Stimulated activated CD8-positive, alpha-beta memory T cell treated with anti-CD3 and anti-CD28 coated beads, Interleukin-7, amount 100 ng/mL, for 1 hour (primary cell): ENCODE measurements around the gene EFL1.

Experiments used
- DNase-seq, 2 donors: peaks; one replicate each; pipeline ENCODE4 v3.0.0-alpha.2; 2020; ENCODE audit warnings: low read depth in 2 of 2

Gene EFL1

DNA sequence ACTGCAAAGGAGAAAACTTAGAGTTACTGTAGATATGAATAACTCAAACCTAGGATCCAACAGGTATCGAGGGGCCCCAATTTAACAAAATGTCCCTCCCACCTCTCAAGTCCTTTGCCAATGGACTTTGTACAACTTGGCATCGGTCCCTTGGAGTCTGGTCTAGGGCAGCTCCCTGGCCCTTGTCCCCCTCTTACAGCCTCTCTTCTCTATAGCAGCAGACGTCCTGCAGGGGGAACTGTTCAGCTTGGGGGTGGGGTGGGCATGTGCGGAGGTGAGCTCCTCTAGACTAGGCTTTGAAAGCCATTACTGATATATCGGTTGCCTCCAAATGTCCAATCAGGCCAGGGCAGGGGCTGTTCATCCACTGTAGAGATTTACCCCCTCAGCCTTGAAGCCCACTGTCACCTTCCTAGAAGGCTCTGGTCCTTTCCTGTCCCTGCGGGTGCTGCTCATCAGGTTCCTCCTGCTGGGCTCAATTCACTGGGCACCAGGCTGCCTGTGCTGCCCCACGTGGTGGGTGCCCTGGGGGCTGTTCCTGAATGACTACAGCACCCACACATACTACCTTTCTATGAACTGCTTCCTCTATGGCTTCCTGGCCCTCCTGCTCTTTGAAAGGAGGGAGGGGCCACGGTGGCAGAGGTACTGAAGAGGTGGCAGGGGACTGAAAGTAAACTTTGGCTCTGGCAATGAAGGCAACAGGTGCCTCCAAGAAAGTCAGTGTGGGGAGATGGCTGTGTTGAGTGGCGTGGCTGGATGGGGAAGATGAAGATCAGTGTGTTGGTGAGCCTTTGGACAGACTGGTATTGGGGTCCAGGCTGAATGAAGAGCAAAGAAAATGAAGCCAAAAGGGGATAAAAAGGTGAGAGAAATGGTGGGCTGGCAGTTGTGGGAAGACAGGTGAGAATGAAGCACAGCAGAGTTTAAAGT is 137.9 kb downstream of the EFL1 start:
- DNase-seq = no peak

DNA sequence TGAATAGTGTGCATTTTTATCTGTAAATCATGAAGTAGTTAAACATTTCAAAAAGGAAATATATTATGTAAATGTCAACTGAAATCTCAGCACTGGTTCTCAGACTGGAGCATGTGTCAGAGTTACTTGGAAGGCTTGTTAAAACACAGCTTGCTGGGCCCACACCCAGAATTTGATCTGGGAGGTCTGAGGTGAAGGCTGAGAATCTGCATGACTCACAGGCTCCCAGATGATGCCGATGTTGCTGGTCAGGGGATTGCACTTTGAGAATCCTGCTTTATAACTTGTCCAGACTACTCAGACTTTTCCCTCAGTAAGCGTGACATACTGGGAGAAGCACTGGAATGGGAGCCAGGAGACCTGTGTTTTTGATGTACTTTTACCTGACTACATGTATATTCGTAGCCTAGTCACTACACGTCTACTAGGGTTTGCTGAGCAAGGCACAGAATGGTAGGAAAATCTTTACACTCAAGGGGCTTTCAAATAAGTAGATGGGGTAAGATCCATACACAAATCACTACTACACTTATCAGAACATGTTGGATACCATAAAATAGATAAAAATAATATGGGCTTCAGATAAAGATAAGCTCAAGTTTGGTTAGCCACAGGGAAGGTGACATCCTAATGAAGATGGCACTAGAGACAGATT is 139.7 kb downstream of the EFL1 start:
- DNase-seq = no peak

DNA sequence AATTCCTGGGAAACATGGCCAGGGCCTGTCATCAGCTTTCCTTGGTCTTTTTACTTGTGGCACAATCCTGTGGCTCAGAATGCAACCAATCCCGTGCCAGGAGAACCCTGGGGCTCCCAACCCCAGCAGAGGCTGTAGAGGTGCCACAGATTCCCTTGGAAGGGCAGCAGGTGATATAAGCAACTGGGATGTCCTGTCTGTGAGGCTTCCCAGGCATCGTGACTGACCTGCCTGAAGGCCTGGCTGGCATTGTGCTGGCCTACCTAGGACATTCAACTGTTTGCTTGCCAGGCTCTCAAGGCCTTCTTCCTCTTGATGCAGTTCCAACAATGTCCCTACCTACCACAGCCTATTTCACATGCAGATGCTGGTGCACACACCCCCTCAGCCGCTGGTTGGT is 144.5 kb downstream of the EFL1 start:
- DNase-seq = no peak

DNA sequence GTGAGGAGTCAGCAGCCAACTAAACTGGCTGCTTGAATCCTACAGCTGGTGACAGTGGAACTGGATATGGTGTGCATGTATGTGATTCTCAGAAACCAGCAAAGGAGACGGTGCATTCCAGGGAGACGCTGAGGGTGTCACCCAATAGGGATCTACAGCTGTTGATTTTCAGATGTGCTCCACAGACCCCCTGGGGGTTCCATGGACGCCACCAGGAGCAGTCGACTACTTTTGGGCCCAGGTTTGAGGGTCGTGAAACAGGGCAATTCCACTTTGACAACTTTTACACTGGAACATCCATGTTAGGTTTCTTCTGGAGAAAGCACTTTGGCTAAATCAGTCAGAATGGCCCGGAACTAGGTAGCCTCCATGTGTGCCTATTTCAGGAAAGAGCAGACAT is 145.2 kb downstream of the EFL1 start:
- no peak for DNase-seq

DNA sequence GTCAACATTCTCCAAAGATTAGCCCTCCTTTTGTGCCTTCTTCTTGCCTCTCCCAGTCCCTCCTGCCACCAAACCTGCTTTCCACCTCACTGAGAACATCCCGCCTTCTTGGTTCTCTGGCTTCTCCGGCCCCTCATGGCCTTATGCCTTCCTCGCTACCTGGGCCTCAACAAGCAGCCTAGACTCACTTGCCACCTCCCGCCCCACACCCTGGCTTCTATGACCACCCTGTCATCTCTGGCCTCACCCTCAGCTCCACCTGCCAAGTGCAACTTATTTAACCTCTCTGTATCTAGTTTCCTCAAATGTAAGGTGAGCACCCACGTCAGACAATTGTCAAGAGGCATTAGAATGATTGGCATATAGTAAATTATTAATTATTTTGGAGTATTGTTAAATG is 147.9 kb downstream of the EFL1 start:
- no peak for DNase-seq

DNA sequence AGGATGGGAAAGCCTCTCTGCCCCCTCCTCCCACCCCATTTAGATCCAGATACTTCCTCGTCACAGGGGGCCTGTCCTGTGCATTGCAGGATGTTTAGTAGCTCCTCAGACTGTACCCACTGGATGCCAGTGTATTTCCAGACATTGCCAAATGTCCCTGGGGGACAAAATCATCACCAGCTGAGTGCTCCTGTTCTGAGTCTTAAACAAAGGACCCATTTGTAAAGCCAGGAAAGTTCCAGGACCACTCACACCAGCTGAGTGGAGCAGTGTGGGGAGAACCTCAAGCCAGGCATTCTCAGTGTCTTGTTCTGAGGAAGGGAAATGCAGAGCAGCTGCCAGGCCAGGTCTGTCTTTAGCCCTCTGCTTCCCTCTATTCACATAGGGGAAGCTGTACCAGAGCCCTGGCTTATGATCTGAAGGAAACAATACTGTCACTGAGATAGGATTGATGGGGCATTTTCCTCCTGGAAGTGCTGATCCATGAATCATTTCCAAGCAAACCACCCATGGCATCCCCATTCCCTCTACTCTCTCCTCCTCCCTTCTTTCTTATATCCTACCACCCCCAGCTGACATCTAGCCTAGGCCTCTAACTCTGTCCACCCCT is 149.3 kb downstream of the EFL1 start:
- DNase-seq = no peak

DNA sequence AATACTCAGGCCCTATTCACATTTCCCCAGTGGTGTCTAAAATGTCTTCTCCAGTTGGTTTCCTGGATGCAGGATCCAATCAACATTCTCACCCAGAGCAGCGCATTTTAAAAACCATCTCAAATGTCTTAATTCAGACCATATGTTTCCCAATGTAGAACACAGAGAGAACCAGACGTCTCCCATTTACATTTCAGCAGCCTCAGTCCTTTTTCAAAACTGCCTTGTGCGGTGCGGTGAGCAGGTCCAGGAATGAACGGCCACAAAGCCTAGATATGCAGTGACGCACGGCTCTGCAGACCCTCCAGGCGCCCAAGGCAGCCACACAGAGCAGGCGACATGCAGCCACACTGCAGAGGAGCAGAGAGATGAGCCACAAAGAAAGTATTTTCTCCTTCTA is 150.6 kb downstream of the EFL1 start:
- no peak for DNase-seq

DNA sequence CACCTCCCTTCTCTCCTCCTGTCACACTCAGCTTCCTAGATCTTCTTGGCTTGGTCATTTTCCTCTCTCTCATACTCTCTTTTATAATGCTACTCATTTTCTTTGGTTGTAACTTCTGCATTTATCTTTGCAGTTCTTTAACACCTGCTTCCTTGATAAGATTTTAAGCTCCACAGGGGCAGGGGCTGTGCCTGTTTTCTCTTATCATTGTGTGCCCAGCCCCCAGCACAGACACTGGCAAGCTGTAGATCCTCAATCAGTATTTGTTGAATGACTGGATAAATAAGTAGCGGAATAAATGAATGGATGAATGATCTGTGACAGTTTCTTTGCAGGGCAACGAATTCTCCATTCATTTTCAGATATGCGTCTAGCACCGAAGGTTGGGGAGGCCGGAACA is 152.4 kb downstream of the EFL1 start:
- DNase-seq = no peak

DNA sequence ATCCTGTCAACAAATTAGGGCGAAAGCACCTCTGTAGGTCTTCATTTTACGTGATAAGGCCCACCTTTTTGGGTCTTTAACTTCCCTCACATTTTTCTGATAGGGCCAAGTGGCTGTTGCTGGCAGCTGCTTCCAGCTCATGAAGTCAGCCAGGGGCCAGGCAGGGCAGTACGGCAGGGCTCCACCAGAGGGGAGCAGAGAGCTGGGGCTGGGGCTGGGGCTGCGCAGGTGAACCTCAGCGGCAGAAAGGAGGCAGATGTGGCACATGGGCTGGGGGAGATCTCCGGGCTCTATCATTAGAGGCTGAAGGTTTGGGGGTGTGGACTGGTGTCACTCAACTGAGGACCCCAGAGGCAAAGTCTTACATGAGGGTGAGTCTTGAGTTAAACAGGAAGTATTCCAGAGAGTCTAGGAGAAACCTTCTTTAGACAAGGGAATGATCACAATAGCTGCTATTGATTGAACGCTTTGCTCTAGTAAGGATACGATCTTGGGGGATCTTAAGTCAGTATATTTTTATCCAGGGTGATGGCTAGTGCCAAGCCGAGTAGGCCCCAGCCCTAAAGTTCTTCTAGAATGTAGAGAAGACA is 153.9 kb downstream of the EFL1 start:
- peak; percentile 23 to 52 for DNase-seq

DNA sequence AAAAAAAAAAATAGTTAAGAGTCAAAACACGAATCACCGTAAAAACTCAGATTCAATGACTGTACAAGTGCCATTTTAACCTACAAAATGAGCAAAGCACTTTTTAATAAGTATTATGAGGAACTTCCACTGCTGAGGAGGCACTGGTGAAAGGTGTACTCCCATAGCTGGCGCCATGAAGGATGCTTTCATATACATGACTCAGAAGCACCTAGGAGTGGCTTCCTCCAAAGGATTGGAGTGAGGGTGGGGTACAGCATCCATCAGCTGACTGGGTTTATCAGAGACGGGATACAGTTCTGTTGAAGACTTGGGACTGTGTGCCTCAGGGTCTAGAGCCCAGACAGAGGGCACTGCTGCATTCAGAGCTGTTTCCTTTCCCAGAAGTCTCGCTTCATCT is 155.9 kb downstream of the EFL1 start:
- no peak for DNase-seq

DNA sequence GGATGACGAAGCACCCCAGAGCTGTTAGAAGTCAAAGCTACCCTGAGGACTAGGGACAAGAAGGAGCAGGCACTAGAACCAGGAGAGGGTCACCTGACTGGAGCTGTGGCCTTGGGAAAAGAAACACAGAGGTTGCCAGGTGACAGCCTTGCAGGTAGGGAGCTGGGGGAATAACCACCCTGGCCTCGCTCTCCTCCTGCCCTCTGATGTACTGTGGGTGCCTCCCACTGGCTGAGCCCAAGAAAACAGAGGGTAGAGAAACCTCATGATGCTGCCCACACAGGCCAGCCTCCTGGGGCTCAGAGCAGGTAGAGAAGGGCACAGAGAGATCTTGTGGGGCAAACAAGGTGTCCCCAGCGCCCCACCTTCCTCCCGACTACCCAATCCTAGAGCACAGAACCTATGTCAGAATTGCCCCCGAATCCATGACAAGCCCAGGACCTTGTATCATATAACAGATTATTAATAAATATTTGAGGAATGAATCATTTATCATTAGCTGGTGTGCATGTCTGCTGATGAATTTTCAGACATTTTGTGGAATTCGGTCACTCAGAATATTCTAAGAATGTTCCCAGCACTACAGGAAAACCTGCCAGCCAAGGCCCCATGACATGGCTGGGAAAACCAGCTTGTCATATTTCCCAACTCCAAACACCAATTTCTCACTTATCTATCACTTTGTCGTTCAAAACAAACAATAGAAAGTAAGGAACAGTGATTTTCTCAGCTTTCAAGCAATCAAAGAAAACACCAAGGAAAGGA is 156.9 kb downstream of the EFL1 start:
- DNase-seq = no peak

DNA sequence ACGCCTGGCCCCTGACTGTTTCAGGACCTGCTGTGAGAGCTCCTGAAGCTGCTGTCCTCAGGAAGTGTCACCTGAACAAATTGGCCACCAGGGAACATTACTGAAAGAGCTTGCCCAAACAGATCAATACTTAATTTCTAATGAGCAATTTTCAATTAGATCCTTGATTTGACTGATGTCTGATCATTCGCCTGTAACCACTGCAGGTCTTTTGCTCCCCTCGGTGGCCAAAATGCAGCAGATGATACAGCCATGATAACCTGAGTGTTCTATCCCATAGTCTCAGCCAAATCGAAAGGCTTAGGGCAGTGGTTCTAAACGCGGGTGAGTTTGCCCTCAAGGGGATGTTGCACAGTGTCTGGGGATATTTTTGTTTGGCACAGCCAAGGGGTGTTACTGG is 159.1 kb downstream of the EFL1 start:
- DNase-seq = no peak

DNA sequence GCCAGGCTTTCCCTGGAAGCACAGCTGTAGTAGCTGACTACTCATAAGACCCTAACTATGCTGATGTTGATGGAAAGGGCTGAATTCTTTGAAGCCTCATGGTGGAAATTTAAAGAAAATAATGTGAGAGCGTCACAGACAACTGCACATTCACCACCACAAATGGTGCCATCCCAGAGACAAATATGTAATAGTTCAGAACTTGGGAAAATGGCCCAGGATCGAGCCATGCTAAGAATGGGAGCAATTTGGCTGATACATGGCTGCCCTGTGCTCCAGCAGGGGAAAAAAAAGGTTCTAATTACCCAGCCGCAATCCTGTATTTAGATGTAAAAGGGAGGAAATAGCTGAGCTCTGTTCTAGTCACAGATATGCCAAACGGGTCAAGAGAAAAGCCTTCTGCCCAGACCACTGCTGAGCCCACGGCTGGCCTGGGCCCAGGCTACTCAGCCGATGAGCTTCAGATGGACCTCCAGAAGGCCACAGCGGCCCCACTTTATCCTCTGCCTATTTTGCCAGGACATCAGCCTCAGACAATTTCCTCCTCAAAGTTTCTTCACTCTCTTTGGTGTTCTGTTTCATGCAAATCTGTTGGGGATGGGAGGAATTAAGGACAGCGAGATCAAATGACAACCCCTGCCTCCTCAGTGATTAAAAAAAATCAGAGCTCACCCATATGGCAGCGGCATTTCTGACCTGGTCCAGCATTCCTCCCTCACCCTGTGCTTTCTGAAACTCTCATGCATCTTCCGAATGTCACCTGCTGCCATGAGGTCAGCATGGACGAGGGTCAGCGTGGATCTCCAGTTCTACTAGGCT is 162.2 kb downstream of the EFL1 start:
- no peak for DNase-seq

DNA sequence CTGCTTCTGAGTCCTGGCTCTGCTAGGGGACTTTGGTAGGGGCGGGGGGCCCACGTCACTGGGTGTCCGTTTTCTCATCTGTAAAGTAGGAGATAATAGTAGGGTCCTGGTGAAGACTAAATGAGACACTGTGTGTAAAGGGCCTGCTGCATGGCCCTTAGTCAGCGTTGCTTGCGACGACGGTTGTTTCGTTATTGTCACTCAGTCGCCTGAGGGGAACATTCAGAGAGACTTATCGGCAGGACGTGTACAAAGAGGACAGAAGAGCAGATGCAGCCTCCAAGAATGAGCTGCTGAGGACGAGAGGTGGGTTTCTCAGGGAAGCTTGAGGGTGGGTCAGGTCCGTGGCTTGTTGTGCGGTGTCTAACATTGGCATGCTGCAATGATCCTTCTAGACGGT is 163.9 kb downstream of the EFL1 start:
- DNase-seq = no peak

DNA sequence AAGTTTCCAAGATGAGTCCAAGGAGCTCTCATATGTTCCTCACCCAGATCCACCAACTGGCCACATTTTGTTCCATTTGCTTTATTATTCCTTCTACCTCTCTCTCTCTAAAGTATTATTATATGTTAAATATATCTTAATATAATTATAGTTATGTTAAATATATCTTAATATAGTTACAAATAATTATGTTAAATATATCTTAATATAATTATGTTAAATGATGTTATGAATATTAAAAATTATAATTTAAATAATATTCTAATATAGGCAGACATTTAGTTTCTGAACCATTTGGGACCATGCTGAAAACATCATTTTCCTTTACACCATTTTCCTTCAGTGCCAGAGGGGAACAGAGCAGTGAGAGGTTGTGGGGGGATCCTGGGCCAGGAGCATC is 166.7 kb downstream of the EFL1 start:
- no peak for DNase-seq

DNA sequence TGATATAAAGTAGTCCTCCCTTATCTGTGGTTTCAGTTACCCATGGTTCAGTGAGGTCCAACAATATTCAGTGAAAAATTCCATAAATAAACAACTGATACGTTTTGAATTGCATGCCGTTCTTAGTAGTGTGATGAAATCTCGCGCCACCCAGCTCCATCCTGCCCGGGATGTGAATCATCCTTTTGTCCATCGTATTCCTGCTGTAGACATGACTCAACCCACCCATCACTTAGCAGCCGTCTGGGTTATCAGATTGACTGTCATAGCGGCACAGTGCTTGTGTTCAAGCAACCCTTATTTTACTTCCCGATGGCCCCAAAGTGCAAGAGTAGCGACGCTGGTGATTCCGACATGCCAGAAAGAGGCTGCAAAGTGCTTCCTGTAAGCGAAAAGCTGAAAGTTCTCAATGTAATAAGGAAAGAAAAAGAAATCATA is 168.7 kb downstream of the EFL1 start:
- DNase-seq = no peak

DNA sequence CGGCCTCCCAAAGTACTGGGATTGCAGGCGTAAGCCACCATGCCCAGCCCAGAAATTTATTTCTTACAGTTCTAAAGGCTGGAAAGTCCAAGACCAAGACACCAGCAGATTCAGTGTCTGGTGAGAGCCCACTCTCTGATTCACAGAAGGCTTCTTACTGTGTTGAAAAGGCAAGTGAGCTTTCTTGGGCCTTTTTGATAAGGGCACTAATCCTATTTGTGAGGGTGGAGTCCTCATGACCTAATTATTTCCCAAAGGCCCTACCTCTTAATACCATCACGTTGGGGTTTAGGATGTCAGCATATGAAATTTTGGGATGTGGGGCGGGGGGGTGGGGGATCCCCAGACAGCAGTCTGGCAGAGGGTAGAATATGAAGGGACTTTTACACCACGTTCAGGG is 169.2 kb downstream of the EFL1 start:
- DNase-seq = no peak

DNA sequence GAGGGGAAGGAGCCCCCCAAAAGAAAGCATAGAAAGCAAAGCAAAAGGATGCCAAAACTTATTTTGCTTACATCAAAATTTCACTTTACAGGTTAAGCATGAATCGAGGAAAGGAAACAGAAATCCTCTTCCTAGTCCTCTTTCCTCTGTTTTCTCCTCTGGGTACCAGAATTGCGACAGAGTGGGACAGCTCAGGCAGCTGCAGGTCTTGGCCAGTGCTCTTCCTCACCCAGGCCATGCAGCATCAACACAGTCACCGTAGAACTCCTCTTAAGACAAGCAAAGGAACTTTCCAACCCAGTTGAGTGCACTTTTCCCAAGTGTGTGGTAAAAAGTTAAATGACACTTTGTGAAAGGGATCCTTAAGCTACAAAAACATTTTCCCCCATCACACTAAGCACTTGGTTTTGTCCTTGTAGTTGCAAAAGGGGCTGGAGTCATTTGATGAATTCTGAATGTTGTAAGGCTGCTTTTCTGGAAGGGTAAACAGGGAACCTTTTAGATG is 170.8 kb downstream of the EFL1 start:
- no peak for DNase-seq

DNA sequence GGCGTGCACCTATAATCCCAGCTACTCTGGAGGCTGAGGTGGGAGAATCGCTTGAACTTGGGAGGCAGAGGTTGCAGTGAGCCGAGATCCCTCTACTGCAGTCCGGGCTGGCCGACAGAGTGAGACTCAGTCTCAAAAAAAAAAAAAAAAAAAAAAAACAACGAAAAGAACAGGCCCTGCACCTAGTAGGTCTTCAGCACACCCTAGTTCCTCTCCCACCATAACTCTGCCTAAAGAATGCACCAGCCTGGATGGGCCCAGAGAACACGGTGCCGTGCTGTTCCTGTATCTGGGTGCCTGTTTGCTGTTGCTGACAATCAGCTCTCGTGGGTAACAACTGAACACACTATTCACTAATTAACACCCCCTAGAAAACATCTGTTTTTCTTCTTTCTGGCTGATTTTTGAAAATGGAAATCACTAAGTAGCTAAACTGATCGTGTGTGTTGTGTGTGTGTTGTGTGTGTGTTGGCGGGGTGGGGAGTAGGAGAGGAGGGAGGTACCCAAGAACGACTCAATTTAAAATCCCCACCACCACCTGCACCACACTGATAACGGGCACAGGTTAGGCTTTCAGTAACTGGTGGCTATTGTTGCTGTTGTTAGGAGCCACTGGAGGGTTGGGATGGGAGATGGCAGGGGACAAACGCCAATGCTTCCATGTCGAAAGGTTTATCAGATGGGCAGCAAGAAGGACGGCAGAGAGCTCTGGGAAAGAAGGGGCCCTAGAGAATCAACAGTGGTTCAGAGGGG is 176.1 kb downstream of the EFL1 start:
- DNase-seq = no peak
